HG03175 (cell line): Measurements from ENCODE around the gene MRPL39.
A peak's percentile ranks its signal among the peaks of the same experiment; 100 is the strongest.
"Not testable (repeated sequence)": the region's sequence is repeated elsewhere in the genome, so short reads cannot be mapped to it uniquely, and the experiment has no call there.

ENCODE experiments used
- ATAC-seq: cut with Tn5 transposase; IDR thresholded peaks from one replicate; pipeline ENCODE4 v1.9.1; 2021; ENCODE audit warnings: mild to moderate bottlenecking, moderate library complexity; ENCODE audit not compliant: unreplicated experiment

Gene MRPL39

DNA sequence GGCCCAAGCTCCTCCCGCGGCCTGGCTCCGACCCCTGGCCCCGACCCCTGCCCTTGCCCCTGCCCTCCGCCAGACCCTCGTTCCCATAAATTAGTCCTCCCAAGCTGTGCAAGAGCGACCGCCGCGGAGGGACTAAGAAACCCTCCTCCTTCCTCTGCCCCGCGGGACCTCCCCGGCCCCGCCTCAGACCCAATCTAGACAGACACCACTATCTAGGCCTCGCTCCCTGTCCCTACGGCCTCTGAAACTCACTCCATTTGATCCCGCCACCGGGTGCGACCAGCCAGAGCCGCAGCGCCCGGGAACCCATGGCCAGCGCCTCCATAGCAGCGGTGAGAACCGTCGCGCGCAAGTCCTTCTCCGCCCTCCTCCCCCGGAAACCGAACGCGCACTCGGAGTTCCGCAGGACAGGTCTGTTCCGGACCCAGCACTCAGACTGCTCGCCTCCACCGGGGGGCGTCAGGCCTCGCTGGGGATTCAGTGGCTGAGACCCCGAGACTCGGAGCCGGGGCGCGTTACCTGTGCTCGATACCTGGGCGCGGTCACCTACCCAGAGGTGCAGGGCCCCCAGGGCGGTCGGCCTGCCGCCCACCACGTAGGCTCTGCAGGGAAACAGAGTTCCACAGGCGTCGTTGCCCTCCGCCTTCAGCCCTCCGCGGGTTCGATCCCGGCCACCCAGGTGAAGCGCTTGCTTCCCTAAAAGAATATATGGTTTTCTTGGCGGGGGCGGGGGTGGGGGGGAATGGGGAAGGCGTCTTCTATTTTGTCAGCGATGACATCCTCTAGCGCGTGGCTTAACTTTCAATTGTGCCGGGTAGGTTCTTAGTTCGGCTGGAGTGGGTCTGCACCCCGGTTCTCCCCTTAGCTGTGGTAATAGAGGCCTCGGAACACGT, at the start of gene MRPL39:
Gene MRPL39, minus strand, starts transcription at position 331 of the 893 bp plus-strand sequence. Its CDS starts 6 bp downstream, at position 325.
- ATAC-seq, result peak; percentile 95

DNA sequence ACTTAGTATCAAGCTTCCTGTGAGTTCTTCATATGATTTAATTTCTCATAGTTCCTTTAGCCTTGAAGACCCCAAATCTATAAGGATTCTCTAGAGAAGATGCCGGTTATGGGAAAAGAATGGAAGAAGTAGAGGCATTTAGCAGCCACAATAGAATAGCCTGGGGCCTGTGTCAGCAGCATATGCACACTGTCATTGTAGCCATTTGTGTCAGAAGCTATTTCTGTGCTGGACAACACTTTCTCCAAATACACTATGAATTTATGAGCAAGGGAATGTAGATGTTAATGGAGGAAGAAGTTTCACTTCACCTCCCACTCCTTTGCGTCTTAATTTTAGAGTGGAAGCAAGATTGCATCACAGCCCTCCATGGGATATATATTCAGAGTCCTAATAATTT, 49.1 kb upstream of the MRPL39 start:
- no peak for ATAC-seq

DNA sequence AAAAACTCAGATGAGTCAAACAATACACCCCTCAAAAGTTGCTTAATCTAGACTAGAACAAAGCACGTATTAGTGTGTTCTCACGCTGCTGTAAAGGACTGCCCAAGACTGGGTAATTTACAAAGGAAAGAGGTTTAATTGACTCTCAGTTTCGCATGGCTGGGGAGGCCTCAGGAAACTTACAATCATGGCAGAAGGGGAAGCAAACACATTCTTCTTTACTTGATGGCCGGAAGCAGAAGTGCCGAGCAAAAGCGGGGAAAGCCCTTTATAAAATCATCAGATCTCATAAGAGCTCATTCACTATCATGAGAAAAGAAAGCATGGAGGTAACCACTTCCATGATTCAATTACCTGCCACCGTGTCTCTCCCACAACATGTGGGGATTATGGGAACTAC, 41.9 kb upstream of the MRPL39 start:
- ATAC-seq, result no peak

DNA sequence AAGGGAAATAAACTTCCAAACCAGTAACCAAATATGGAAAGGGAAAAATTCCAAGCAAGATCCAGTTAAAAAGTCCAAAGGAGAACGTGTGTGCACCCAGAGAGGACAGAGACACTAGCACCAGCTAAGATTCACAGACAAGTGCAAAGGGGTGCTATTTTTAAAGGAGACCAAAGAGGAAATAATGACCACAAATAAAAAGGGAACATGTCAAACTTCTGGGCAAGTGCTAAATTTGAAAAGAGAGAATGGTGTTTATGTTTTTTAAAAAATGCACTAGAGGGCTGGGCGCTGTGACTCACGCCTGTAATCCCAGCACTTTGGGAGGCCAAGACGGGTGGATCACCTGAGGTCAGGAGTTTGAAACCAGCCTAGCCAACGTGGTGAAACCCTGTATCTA, 40.4 kb upstream of the MRPL39 start:
- no peak for ATAC-seq

DNA sequence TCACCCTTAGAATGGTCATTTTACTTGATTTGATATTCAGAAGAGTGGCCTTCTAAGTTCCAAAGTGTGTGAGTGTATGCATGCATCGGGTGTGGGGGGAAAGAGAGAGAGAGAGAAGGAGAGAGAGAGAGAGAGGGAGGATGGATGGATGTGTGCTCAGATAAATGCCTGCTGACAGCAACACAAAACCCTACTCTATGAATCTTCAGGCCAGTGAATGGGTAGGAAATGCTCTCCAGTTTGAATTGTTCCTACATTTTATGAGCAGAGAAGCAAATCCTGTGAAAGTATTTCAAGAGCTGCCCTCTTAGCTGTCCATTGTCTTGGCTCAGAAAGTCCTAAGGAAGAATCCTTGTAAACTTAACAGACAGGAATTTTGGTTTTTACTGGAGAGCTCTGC, 39.2 kb upstream of the MRPL39 start:
- no peak for ATAC-seq

DNA sequence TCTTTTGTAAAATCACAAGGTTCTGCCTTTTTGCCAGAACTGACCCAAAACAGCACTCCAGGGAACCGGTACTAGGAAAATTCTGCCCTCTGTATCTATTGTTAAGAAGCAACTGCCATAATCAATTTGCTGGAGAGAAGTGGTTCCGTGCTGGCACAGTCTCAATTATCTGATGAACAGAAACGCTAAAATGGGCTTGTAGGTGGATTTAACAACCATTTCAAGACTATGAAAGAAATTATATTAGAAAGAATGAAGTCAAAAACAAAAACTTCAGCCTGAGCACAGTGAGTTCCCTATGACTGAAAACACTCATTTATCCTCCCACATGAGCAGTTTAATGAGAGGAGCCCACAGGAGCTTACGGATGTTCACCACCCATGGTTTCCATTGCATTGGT, 36.2 kb upstream of the MRPL39 start:
- ATAC-seq, result no peak

DNA sequence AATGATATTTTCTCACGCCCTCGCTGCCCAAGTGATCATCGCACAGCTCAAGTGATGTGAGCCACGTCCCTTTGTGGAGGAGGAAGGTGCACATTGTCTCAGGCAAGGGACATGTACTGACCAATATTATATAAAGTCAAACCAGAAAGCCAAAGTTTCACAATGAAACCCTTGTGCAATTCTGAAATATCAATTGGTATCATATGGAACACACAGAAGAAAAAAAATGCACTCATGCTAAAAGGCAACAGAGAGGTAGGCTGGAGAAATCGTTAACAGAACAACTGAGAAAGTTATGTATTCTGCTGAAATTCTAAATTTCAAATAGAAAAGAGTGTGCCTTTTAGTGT, 33.6 kb upstream of the MRPL39 start:
- no peak for ATAC-seq

DNA sequence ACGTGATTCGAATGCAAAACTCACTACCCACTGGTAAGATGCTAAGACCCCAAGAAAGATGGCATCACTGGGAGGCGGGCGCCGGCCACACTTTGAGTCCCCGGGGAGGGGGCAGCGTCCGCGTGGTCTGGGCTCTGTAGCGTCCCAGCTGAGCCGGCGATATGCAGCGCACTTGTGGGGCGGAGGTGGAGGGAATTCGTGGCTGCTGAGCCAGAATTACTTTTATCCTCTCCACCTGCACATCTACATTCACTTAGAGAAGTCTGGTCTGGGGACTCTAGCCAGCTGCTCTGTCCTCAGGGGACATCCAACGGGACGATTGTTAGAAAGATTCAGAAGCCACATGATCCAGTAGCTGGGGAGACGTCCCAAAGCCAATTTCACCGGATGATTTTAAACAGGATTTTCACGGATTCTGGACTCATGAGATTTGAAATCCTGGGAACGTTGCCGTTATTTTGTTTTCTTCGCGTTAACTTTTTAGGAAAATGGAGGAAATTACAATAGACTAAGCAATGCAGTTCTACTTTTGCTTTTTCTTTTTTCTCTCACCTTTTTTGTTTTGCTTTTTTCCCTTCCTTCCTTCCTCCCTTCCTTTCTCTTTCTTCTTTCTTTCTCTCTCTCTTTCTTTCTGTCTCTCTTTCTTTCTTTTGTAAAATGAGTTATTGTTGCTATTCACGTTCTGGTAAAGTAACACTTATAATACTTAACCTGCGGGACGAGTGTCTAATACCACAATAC, 33.1 kb upstream of the MRPL39 start:
- ATAC-seq, result peak; percentile 32

DNA sequence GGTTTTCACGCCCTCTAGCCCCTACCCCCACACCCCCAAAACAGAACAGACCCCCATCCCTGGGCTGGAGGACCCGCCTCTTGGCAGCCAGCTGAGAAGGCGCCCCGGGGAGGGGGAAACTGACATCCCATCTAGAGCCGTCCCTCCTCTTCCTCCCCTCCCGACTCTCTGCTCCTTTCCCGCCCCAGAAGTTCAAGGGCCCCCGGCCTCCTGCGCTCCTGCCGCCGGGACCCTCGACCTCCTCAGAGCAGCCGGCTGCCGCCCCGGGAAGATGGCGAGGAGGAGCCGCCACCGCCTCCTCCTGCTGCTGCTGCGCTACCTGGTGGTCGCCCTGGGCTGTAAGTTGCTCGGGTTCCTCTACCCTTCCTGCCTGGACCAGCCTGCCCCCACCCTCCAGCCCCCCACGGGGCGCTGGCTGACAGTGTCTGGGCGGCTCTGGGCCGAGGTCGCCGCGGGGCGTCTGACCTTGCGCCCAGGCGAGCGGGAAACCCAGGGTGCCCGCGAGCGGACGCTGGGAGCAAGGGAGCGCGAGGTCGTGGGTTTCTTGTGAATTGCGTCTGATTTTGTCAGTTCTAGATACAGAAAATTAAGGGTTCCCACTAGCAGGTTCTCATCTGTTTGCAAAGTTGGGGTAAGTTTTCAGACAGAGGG, 32.4 kb upstream of the MRPL39 start:
- peak; percentile 67 for ATAC-seq

DNA sequence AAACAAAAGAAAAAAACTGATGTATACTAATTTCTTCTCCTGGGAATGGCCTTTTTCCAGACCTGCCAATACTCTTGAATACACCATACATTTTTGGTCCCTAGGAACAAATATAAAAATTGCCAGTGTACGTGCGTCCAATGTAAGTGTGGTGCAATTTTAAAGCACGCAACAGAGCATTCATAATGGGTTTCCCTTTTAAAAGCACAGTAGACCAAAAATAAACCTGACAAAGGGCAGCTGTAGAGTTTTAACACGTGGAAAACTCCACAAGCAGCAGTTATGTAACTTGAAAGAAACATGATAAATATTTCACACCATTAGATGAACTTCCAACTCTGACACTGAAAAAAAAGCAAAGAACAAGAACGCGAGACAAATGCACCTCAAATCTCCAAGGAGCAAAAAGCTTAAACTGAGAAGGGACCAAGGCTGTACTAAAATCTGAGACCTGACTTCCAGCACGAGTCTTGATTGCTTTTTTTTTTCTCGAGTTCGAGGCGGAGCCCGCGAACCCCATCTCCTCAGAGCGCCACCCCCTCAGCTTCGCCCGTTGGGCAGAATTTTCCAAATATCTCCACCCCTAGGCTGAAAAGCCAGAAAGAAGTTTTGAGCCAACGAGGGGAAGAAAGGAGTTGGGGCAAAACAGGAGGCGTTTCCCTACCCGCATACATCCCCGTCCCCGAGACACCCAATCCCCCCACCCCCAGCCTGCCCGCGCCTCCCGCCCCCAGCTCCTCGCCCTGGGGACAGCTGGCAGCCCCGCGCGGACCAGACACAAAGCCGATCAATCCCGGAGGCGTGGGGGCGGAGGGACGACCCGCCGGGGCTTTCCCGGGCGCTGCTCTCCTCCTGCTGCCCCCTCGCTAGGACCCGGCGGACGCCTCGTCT, 31.6 kb upstream of the MRPL39 start, which contains the start of gene JAM2:
Gene JAM2, plus strand, starts transcription at position 599 of the 891 bp plus-strand sequence. CDS start 564 bp downstream, outside the sequence.
- peak; percentile 43 for ATAC-seq

DNA sequence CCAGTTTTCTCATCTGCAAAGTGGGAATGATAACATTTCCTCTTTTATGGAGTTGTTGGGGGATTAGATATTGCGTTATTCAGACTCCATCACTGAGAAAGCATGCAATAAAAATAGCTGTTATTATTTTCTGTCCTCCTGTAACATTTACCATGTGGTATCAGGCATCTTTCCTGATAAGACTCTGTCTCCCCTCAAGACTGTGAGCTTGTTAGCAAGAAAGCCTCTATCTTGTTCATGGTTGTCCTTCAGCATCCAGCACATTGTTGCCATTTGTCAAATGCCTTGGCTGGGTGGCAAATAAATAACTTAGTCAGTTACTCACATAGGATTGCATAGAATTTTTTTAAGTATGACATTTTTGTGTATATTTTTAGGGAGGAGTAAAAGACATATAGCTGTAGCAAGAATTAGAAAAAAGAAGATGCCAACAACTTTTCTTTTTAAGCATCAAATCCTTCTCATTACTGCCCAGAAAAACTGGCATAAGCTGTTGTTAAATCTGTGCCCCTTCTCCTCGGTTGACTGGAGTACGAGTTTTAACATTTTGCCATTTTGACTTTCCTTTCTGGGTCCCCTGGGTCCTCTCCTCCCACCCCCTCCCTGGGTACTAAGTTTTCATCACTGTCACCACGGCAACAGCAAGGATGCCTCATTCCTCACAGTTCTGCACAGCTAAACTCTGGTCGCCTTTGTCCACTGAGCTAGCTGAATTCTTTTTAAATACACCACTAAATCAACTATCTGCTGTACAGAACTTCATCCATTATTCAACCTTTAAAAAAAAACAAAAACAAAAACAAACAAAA, 30.8 kb upstream of the MRPL39 start:
- ATAC-seq, result no peak

DNA sequence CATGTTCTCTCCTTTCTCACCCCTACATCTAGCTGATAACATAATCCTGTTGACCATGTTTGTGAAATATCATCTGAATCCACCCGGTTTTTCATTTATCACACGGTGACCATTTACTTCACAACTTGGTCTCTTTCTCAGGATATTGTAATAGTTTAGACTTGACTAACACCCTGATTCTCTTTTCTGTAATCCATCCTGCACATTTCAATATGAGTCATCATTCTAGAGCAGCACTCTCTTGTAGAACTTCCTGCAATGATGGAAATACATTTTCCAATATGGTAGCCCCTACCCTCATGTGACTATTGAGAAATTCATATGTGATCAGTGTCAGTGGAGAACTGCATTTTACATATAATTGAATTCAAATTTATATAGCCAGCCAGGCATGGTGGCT, 29.4 kb upstream of the MRPL39 start:
- ATAC-seq, result no peak

DNA sequence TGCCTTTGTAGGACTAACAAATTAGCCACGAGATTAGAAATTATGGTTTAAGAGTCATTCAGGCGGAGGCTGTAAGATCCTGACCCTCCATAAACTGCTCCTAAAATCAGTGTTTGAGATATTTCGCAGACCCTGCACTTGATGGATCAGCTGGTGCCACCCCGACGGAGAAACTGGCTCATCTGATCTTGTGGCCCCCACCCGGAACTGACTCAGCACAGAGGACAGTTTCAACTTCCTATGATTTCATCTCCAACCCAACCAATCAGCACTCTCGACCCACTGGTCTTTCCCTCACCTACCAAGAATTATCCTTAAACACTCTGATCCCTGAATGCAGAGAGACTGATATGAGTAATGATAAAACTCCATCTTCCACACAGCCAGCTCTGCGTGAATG, 28.0 kb upstream of the MRPL39 start:
- ATAC-seq, result no peak

DNA sequence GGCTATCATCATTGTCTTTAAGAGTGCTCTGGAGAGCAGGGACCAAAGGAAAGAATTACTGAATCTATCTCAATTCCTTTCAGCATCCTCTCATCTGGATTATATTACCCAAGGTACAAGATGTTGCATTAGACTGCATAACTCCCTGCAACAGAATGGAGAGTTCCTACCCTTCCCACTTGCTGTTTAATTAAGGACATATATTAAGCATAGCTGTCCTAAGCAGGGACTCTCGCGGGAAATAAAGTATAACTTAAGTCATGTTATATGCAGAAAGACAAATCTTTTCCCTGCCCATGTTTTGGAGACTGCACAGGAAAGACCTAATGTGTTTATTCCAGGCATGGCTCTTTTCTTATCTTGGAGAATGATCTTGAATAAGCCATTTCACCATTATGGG, 25.0 kb upstream of the MRPL39 start:
- no peak for ATAC-seq

DNA sequence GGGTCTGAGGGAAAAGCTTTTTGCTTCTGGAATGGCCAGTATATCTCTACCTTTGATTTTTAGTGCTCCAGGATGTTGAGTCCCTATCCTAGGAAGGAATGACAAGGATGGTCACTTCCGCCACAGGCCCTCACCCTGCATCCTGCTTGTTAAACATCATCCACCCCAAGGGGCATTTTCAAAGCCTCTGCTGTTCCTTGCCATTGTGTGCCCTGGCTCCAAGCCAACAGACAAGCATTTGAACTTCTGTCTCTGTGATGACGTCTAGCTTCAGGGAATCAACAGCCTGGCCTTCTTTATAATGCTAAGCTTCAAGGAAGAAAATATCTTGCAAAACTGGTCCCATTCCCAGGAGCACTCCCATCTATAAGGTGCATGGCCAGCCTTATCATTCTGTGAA, 19.5 kb upstream of the MRPL39 start:
- ATAC-seq, result no peak

DNA sequence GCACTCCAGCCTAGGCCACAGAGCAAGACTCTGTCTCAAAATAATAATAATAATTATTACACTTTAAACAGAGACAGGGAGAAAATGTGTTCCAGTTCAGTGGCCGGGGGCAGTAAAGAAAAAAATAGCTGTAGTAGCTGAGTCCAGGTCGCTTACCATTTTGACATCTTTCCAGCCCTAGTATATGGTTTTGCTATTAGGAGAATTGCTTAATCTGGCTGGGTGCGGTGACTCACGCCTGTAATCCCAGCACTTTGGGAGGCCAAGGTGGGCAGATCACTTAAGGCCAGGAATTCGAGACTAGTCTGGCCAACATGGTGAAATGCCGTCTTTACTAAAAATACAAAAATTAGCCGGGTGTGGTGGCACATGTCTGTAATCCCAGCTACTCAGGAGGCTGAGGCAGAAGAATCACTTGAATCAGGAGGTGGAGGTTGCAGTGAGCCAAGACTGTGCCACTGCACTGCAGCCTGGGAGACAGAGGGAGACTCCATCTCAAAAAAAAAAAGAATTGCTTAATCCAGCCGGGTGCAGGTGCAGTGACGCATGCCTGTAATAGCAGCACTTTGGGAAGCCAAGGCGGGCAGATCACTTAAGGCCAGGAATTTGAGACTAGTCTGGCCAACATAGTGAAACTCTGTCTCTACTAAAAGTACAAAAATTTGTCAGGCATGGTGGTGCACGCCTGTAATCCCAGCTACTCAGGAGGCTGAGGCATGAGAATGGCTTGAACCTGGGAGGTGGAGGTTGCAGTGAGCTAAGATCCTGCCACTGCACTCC, 18.7 kb upstream of the MRPL39 start:
- ATAC-seq, result not testable (repeated sequence)

DNA sequence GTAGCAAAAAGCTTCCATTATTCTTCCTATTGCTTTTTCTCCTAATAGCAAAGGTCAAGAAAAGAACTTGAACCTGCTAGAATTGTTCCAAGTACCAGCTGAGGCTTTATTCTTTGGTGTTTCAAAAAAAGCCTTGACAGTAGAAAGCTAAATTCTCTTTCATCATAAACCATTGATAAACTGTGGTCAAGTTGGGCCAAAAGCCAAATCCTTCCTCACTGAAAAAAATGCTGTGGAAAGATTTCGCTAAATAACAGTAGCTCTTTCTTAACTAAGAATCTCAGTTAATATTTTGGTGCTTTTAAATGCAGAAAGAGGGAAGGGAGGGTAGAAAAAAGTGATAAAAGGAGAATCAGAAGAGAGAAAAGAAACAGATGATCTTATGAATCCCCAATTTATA, 17.8 kb upstream of the MRPL39 start:
- ATAC-seq, result no peak

DNA sequence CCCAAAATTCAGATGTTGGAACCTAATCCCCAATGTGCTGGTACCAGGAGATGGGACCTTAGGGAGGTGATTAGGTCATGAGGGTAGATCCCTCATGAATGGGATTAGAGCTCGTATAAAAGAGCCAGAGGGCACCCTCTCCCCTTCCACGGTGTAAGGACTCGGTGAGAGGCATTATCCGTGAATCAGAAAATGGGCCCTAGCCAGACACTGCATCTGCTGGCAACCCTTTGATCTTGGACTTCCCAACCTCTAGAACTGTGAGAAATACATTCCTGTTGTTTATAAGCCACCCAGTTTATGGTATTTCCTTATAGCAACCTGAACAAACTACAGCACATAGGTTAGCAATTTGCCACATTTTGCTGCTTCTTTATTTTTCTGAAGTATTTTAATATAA, 17.2 kb upstream of the MRPL39 start:
- no peak for ATAC-seq

DNA sequence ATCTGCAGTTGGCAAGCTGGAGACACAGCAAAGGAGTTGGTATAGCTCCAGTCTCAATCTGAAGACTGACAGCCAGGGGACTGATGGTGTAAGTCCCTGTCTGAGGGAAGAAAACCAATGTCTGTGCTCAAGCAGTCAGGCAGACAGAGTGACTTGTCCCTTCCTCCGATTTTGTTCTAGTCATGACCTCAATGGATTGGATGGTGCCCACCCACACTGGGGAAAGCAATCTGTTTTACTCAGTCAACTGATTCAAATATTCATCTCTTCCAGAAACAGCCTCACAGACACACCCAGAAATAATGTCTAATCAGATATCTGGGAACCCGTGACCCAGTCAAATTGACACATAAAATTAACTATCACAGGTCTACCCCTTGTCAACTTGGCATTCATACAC, 11.9 kb upstream of the MRPL39 start:
- ATAC-seq, result no peak
